Coronary artery (tissue), 2 donors: ENCODE measurements around the gene SCNN1B.

Experiments used
- DNase-seq: peaks from one replicate; pipeline ENCODE4 v3.0.0-alpha.2; 2017; ENCODE audit warnings: low spot score
- H3K27ac ChIP-seq, 2 donors: fragments of 200-600 bp; sonication (generic); one replicate each; pipeline ENCODE4 v1.5.1; 2016 to 2019
- H3K4me3 ChIP-seq: fragments of 200-600 bp; sonication (generic); 2 replicates; pipeline ENCODE4 v1.5.1; 2016; ENCODE audit warnings: mild to moderate bottlenecking, moderate library complexity
- CTCF ChIP-seq: fragments of 200-600 bp; sonication (generic); IDR thresholded peaks from one replicate; pipeline ENCODE4 v1.5.1; 2019; ENCODE audit warnings: antibody characterized with exemption

The SCNN1B gene

GRCh38 chr16:23320693-23321092 is 18.6 kb downstream of the SCNN1B start:
- H3K27ac ChIP-seq, result no peak overlapping the region
- TF ChIP-seq CTCF, result no peak
- DNase-seq, result no peak
- no peak overlapping the region for H3K4me3 ChIP-seq

GRCh38 chr16:23321206-23321875 is 19.2 kb downstream of the SCNN1B start:
- no peak for DNase-seq
- no peak for TF ChIP-seq CTCF
- H3K27ac ChIP-seq, result no peak overlapping the region
- no peak overlapping the region for H3K4me3 ChIP-seq

- no peak for DNase-seq
- TF ChIP-seq CTCF, result no peak
- H3K27ac ChIP-seq, result no peak overlapping the region
- H3K4me3 ChIP-seq, result no peak overlapping the region
Measured at GRCh38 chr16:23323224-23324030, 21.3 kb downstream of the SCNN1B start.

- Histone ChIP-seq H3K4me3 (no peak overlapping the region), H3K27ac (no peak overlapping the region)
- no peak for DNase-seq
- no peak for TF ChIP-seq CTCF
Measured at GRCh38 chr16:23324727-23325126, 22.6 kb downstream of the SCNN1B start.

GRCh38 chr16:23327836-23328235 is 25.7 kb downstream of the SCNN1B start:
- TF ChIP-seq CTCF, result no peak
- DNase-seq, result no peak
- Histone ChIP-seq H3K4me3 (no peak overlapping the region), H3K27ac (no peak overlapping the region)

- DNase-seq, result no peak
- TF ChIP-seq CTCF, result no peak
- no peak overlapping the region for H3K4me3 ChIP-seq
- H3K27ac ChIP-seq, result no peak overlapping the region
Measured at GRCh38 chr16:23330161-23330560, 28.1 kb downstream of the SCNN1B start.
